Activated naive CD4-positive, alpha-beta T cell treated with anti-CD3 and anti-CD28 coated beads, Interleukin-2, amount 50 U/mL, for 16 hours (primary cell): ENCODE data around the gene PSG5.
"Not testable (repeated sequence)": the region's sequence is repeated elsewhere in the genome, so short reads cannot be mapped to it uniquely, and the experiment has no call there.

Experiments
- DNase-seq: peaks from one replicate; pipeline ENCODE4 v3.0.0-alpha.2; 2020

PSG5 gene

GRCh38 chr19:43181869-43182771 is 4.2 kb downstream of the PSG5 start:
- not testable (repeated sequence) for DNase-seq

GRCh38 chr19:43179569-43180147 is 6.7 kb downstream of the PSG5 start:
- not testable (repeated sequence) for DNase-seq

GRCh38 chr19:43178577-43178976 is 7.8 kb downstream of the PSG5 start:
- not testable (repeated sequence) for DNase-seq

- DNase-seq = not testable (repeated sequence)
Observed at GRCh38 chr19:43165906-43166305, 20.4 kb downstream of the PSG5 start.

GRCh38 chr19:43163135-43163534 is 23.2 kb downstream of the PSG5 start:
- DNase-seq = not testable (repeated sequence)

- DNase-seq = not testable (repeated sequence)
Observed at GRCh38 chr19:43162261-43162660, 24.1 kb downstream of the PSG5 start.

GRCh38 chr19:43152214-43152613 is 34.1 kb downstream of the PSG5 start:
- no peak for DNase-seq

- DNase-seq = not testable (repeated sequence)
Observed at GRCh38 chr19:43149788-43150187, 36.5 kb downstream of the PSG5 start.

- DNase-seq = no peak
Observed at GRCh38 chr19:43148233-43148632, 38.1 kb downstream of the PSG5 start.

- DNase-seq = not testable (repeated sequence)
Observed at GRCh38 chr19:43141763-43142162, 44.6 kb downstream of the PSG5 start.

- no peak for DNase-seq
Observed at GRCh38 chr19:43132696-43133095, 53.6 kb downstream of the PSG5 start.

- DNase-seq = not testable (repeated sequence)
Observed at GRCh38 chr19:43131281-43131842, 55.0 kb downstream of the PSG5 start.

GRCh38 chr19:43129197-43129596 is 57.1 kb downstream of the PSG5 start:
- not testable (repeated sequence) for DNase-seq

- DNase-seq = not testable (repeated sequence)
Observed at GRCh38 chr19:43127336-43127735, 59.0 kb downstream of the PSG5 start.

- DNase-seq = no peak
Observed at GRCh38 chr19:43126720-43127119, 59.6 kb downstream of the PSG5 start.

- no peak for DNase-seq
Observed at GRCh38 chr19:43124360-43124759, 62.0 kb downstream of the PSG5 start.

GRCh38 chr19:43120433-43121026 is 65.8 kb downstream of the PSG5 start:
- not testable (repeated sequence) for DNase-seq

- DNase-seq = not testable (repeated sequence)
Observed at GRCh38 chr19:43119526-43119925, 66.8 kb downstream of the PSG5 start.
